Panc1 (cell line): ENCODE results near the gene PLET1.

ENCODE experiments used
- SIN3A ChIP-seq: IDR thresholded peaks from 2 replicates; pipeline ENCODE4 v1.6.1; 2012; ENCODE audit warnings: low read depth, mild to moderate bottlenecking, low read length, moderate library complexity, borderline replicate concordance; ENCODE audit not compliant: insufficient read depth
- TF ChIP-seq, protein P1 (sequence below): fragments of 450-650 bp; IDR thresholded peaks from 2 replicates; pipeline ENCODE4 v1.5.1; 2017; ENCODE audit warnings: mild to moderate bottlenecking

DNA sequence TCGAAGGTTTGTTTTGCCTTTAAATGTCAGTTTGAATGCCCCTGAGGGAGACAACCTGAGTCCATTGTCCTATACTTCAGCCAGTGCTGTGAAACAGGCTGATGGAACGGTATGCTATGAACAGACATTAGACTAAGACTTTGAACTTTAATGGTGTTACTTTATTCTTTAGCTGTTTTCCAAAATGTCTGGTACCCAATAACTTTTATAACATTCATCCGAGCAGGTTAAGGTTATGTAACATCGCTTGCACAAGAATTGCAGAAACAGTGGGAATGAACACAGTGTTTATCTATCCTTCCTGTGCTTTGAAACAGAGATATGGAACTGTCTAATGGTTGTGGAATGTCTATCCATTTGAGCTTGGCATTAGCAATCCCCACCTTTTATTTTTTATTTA is 46.9 kb downstream of the PLET1 start:
- TF ChIP-seq, protein P1, sequence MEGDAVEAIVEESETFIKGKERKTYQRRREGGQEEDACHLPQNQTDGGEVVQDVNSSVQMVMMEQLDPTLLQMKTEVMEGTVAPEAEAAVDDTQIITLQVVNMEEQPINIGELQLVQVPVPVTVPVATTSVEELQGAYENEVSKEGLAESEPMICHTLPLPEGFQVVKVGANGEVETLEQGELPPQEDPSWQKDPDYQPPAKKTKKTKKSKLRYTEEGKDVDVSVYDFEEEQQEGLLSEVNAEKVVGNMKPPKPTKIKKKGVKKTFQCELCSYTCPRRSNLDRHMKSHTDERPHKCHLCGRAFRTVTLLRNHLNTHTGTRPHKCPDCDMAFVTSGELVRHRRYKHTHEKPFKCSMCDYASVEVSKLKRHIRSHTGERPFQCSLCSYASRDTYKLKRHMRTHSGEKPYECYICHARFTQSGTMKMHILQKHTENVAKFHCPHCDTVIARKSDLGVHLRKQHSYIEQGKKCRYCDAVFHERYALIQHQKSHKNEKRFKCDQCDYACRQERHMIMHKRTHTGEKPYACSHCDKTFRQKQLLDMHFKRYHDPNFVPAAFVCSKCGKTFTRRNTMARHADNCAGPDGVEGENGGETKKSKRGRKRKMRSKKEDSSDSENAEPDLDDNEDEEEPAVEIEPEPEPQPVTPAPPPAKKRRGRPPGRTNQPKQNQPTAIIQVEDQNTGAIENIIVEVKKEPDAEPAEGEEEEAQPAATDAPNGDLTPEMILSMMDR = no peak
- no peak for TF ChIP-seq SIN3A
